Vagina (tissue), 2 donors: ENCODE data around the gene SLC44A1.

Experiments
- POLR2A ChIP-seq, 2 donors: fragments of 450-650 bp; IDR thresholded peaks; one replicate each; pipeline ENCODE4 v1.6.1; 2017; ENCODE audit warnings: antibody characterized with exemption in 2 of 2, mild to moderate bottlenecking in 2 of 2, moderate library complexity in 2 of 2
- TF ChIP-seq, protein P1 (sequence below), 3 experiments: fragments of 450-650 bp in 2 of 3; fragments of 200-600 bp in 1 of 3; sonication (generic) in 1 of 3; IDR thresholded peaks; one replicate each; pipeline ENCODE4 v1.5.1; 2017 to 2019; ENCODE audit warnings: antibody characterized with exemption in 3 of 3, mild to moderate bottlenecking in 2 of 3, moderate library complexity in 2 of 3

DNA sequence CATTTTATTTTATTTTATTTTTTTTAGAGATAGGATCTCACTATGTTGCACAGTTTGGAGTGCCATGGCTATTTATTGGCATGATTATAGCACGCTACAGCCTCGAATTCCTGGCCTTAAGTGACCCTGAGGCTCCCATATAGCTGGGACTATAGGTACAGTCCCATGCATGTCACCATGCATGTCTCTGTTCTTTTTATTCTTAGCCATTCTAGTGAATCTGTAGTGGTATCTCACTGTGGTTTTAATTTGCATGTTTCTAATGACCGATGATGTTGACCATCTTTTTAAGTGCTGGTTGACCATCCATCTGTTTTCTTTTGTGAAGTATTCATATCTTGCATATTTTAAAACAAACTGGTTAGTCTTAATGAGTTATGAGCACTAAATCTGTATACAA lies 76.1 kb downstream of the SLC44A1 start:
- no peak for TF ChIP-seq POLR2A (IDR thresholded peaks at IDR 0.05)
- TF ChIP-seq, protein P1, sequence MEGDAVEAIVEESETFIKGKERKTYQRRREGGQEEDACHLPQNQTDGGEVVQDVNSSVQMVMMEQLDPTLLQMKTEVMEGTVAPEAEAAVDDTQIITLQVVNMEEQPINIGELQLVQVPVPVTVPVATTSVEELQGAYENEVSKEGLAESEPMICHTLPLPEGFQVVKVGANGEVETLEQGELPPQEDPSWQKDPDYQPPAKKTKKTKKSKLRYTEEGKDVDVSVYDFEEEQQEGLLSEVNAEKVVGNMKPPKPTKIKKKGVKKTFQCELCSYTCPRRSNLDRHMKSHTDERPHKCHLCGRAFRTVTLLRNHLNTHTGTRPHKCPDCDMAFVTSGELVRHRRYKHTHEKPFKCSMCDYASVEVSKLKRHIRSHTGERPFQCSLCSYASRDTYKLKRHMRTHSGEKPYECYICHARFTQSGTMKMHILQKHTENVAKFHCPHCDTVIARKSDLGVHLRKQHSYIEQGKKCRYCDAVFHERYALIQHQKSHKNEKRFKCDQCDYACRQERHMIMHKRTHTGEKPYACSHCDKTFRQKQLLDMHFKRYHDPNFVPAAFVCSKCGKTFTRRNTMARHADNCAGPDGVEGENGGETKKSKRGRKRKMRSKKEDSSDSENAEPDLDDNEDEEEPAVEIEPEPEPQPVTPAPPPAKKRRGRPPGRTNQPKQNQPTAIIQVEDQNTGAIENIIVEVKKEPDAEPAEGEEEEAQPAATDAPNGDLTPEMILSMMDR (IDR thresholded peaks at IDR 0.05), result no peak
